Naive B cell (primary cell): ENCODE measurements around the gene GNG12. TPM values are rescaled to one million over a fixed set of nuclear protein-coding genes. Genes with fewer than 3 reads are reported as not detected.

Experiments
- ATAC-seq, 2 donors: fragments of 150-1000 bp; cut with Tn5 transposase; 2 replicates each; pipeline ENCODE4 v1.10.0; 2021; ENCODE audit warnings: low read depth in 2 of 2, mild to moderate bottlenecking in 2 of 2, moderate library complexity in 2 of 2
- DNase-seq: peaks from one replicate; pipeline ENCODE4 v3.0.0; 2022
- H3K27ac Mint-ChIP-seq, 6 donors: one replicate each; pipeline ENCODE4 v1.8.0; 2020 to 2022; ENCODE audit warnings: mild to moderate bottlenecking in 6 of 6, mixed read lengths in 6 of 6, moderate library complexity in 5 of 6, inconsistent platforms in 2 of 6
- H3K27me3 Mint-ChIP-seq, 3 donors: one replicate each; pipeline ENCODE4 v1.8.0; 2021 to 2022; ENCODE audit warnings: mixed read lengths in 3 of 3, mild to moderate bottlenecking in 1 of 3
- H3K36me3 Mint-ChIP-seq, 2 donors: one replicate each; pipeline ENCODE4 v1.8.0; 2020 to 2022; ENCODE audit warnings: mixed read lengths in 2 of 2, inconsistent platforms in 1 of 2, mild to moderate bottlenecking in 1 of 2
- H3K4me1 Mint-ChIP-seq, 3 donors: one replicate each; pipeline ENCODE4 v1.8.0; 2020 to 2022; ENCODE audit warnings: mixed read lengths in 3 of 3, inconsistent platforms in 1 of 3, mild to moderate bottlenecking in 1 of 3, moderate library complexity in 1 of 3
- H3K4me3 Mint-ChIP-seq, 8 donors: one replicate each; pipeline ENCODE4 v1.8.0; 2020 to 2022; ENCODE audit warnings: mild to moderate bottlenecking in 8 of 8, mixed read lengths in 8 of 8, moderate library complexity in 8 of 8, inconsistent platforms in 2 of 8
- H3K9me3 Mint-ChIP-seq, 7 donors: one replicate each; pipeline ENCODE4 v1.8.0; 2020 to 2022; ENCODE audit warnings: mixed read lengths in 7 of 7, mild to moderate bottlenecking in 5 of 7, inconsistent platforms in 2 of 7, moderate library complexity in 1 of 7
- polyA plus RNA-seq, 6 donors: library from polyadenylated mRNA; unstranded; fragments of 300-500 nt; fragmentation: Illumina TruSeq; gene quantifications; one replicate each; pipeline ENCODE4 v1.2.3, GENCODE V29; 2021; ENCODE audit warnings: low read depth in 6 of 6

The GNG12 gene
- polyA plus RNA-seq, 6 donors from 2014 or later: not detected

- Mint-ChIP-seq H3K4me1 (no peaks in the 10 kb centered on the region), H3K27ac (no peak overlapping the region), H3K36me3 (no peaks in the 10 kb centered on the region), H3K27me3 (peaks cover 0 to 5% (median 5%) of the 10 kb centered on the region in 3 donors), H3K9me3 (peaks cover 0 to under 1% (median 0%) of the 10 kb centered on the region in 7 donors), H3K4me3 (no peak overlapping the region)
- no peak for ATAC-seq
- no peak for DNase-seq
Measured at GRCh38 chr1:67700692-67701410, 132.4 kb downstream of the GNG12 start.

GRCh38 chr1:67700220-67700619 is 133.0 kb downstream of the GNG12 start:
- Mint-ChIP-seq H3K4me1 (no peaks in the 10 kb centered on the region), H3K9me3 (peaks cover 0 to 2% (median 0%) of the 10 kb centered on the region in 7 donors), H3K27me3 (peaks cover 0 to 5% (median 5%) of the 10 kb centered on the region in 3 donors), H3K27ac (no peak overlapping the region), H3K4me3 (no peak overlapping the region), H3K36me3 (no peaks in the 10 kb centered on the region)
- DNase-seq (no peak), ATAC-seq (no peak)

GRCh38 chr1:67696708-67697107 is 136.6 kb downstream of the GNG12 start:
- H3K36me3 Mint-ChIP-seq: no peaks in the 10 kb centered on the region
- no peak overlapping the region for H3K27ac Mint-ChIP-seq
- ATAC-seq (no peak), DNase-seq (no peak)
- H3K4me1 Mint-ChIP-seq: no peaks in the 10 kb centered on the region
- peaks cover 0 to 5% (median 5%) of the 10 kb centered on the region in 3 donors for H3K27me3 Mint-ChIP-seq
- H3K9me3 Mint-ChIP-seq: peaks cover 0 to 2% (median 0%) of the 10 kb centered on the region in 7 donors
- no peak overlapping the region for H3K4me3 Mint-ChIP-seq

GRCh38 chr1:67695963-67696362 is 137.3 kb downstream of the GNG12 start:
- no peaks in the 10 kb centered on the region for H3K4me1 Mint-ChIP-seq
- DNase-seq (no peak), ATAC-seq (no peak)
- peaks cover 0 to 2% (median 0%) of the 10 kb centered on the region in 7 donors for H3K9me3 Mint-ChIP-seq
- no peak overlapping the region for H3K27ac Mint-ChIP-seq
- H3K4me3 Mint-ChIP-seq: no peak overlapping the region
- peaks cover 0 to 1% (median under 1%) of the 10 kb centered on the region in 3 donors for H3K27me3 Mint-ChIP-seq
- no peaks in the 10 kb centered on the region for H3K36me3 Mint-ChIP-seq

- ATAC-seq (no peak), DNase-seq (no peak)
- H3K4me1 Mint-ChIP-seq: peaks cover 0 to 5% (median 5%) of the 10 kb centered on the region in 3 donors
- H3K9me3 Mint-ChIP-seq: peaks cover 0 to 2% (median 0%) of the 10 kb centered on the region in 7 donors
- H3K4me3 Mint-ChIP-seq: no peak overlapping the region
- peak overlapping the region in 1 of 6 donors; percentile 14 for H3K27ac Mint-ChIP-seq
- no peaks in the 10 kb centered on the region for H3K36me3 Mint-ChIP-seq
- H3K27me3 Mint-ChIP-seq: no peaks in the 10 kb centered on the region
Measured at GRCh38 chr1:67691712-67692111, 141.6 kb downstream of the GNG12 start.

- H3K27me3 Mint-ChIP-seq: no peaks in the 10 kb centered on the region
- H3K9me3 Mint-ChIP-seq: no peaks in the 10 kb centered on the region
- H3K27ac Mint-ChIP-seq: no peak overlapping the region
- no peak for ATAC-seq
- no peak for DNase-seq
- H3K4me1 Mint-ChIP-seq: peaks cover 4 to 11% (median 9%) of the 10 kb centered on the region in 3 donors
- H3K36me3 Mint-ChIP-seq: no peaks in the 10 kb centered on the region
- H3K4me3 Mint-ChIP-seq: no peak overlapping the region
Measured at GRCh38 chr1:67690411-67690810, 142.9 kb downstream of the GNG12 start.

- Mint-ChIP-seq H3K4me1 (peaks cover 5 to 11% (median 9%) of the 10 kb centered on the region in 3 donors), H3K36me3 (no peaks in the 10 kb centered on the region), H3K27ac (no peak overlapping the region), H3K9me3 (no peaks in the 10 kb centered on the region), H3K4me3 (peak overlapping the region in 1 of 8 donors; percentile 54), H3K27me3 (no peaks in the 10 kb centered on the region)
- DNase-seq: no peak
- ATAC-seq: no peak
Measured at GRCh38 chr1:67690018-67690363, 143.3 kb downstream of the GNG12 start.

- Mint-ChIP-seq H3K4me3 (peak overlapping the region in 1 of 8 donors; percentile 54), H3K36me3 (no peaks in the 10 kb centered on the region), H3K4me1 (peaks cover 11 to 14% (median 13%) of the 10 kb centered on the region in 3 donors), H3K27ac (no peak overlapping the region), H3K9me3 (no peaks in the 10 kb centered on the region), H3K27me3 (no peaks in the 10 kb centered on the region)
- DNase-seq (no peak), ATAC-seq (no peak)
Measured at GRCh38 chr1:67689267-67690017, 143.8 kb downstream of the GNG12 start.

GRCh38 chr1:67688526-67689219 is 144.6 kb downstream of the GNG12 start:
- peak overlapping the region in 1 of 8 donors; percentile 54 for H3K4me3 Mint-ChIP-seq
- no peaks in the 10 kb centered on the region for H3K9me3 Mint-ChIP-seq
- peaks cover 16 to 20% (median 19%) of the 10 kb centered on the region in 3 donors for H3K4me1 Mint-ChIP-seq
- no peaks in the 10 kb centered on the region for H3K27me3 Mint-ChIP-seq
- ATAC-seq (no peak), DNase-seq (no peak)
- H3K27ac Mint-ChIP-seq: no peak overlapping the region
- no peaks in the 10 kb centered on the region for H3K36me3 Mint-ChIP-seq

- Mint-ChIP-seq H3K27me3 (no peaks in the 10 kb centered on the region), H3K27ac (no peak overlapping the region), H3K4me1 (peaks cover 16 to 20% (median 19%) of the 10 kb centered on the region in 3 donors), H3K4me3 (peak overlapping the region in 3 of 8 donors; percentile 0 to 57 (median 39)), H3K36me3 (no peaks in the 10 kb centered on the region), H3K9me3 (no peaks in the 10 kb centered on the region)
- DNase-seq: no peak
- no peak for ATAC-seq
Measured at GRCh38 chr1:67687649-67688048, 145.6 kb downstream of the GNG12 start.

GRCh38 chr1:67687198-67687545 is 146.1 kb downstream of the GNG12 start:
- Mint-ChIP-seq H3K4me3 (peak overlapping the region; percentile 60 to 100 (median 98)), H3K36me3 (no peaks in the 10 kb centered on the region), H3K4me1 (peaks cover 16 to 20% (median 19%) of the 10 kb centered on the region in 3 donors), H3K27ac (no peak overlapping the region), H3K27me3 (no peaks in the 10 kb centered on the region), H3K9me3 (no peaks in the 10 kb centered on the region)
- ATAC-seq (no peak), DNase-seq (no peak)

GRCh38 chr1:67686267-67687197 is 146.7 kb downstream of the GNG12 start:
- DNase-seq: peak; percentile 45
- no peaks in the 10 kb centered on the region for H3K9me3 Mint-ChIP-seq
- peak overlapping the region in 2 of 6 donors; percentile 61 to 69 for H3K27ac Mint-ChIP-seq
- peaks cover 16 to 20% (median 19%) of the 10 kb centered on the region in 3 donors for H3K4me1 Mint-ChIP-seq
- peak; percentile 5 to 15 for ATAC-seq
- no peaks in the 10 kb centered on the region for H3K36me3 Mint-ChIP-seq
- no peaks in the 10 kb centered on the region for H3K27me3 Mint-ChIP-seq
- peak overlapping the region; percentile 94 to 100 (median 98) for H3K4me3 Mint-ChIP-seq
